Peyer's patch (tissue), 4 donors: Measurements from ENCODE around the gene DNAJB11.
"Not testable (repeated sequence)": the region's sequence is repeated elsewhere in the genome, so short reads cannot be mapped to it uniquely, and the experiment has no call there.

ENCODE experiments used
- CTCF ChIP-seq, 6 experiments: fragments of 450-650 bp in 4 of 6; fragments of 200-600 bp in 2 of 6; sonication (generic) in 1 of 6; IDR thresholded peaks; one replicate each; pipeline ENCODE4 v1.5.1; 2017 to 2019; ENCODE audit warnings: antibody characterized with exemption in 6 of 6, mild to moderate bottlenecking in 3 of 6, moderate library complexity in 1 of 6
- POLR2A ChIP-seq, 2 donors: fragments of 450-650 bp; IDR thresholded peaks; one replicate each; pipeline ENCODE4 v1.5.1; 2017; ENCODE audit warnings: antibody characterized with exemption in 2 of 2, mild to moderate bottlenecking in 2 of 2, moderate library complexity in 2 of 2

DNA sequence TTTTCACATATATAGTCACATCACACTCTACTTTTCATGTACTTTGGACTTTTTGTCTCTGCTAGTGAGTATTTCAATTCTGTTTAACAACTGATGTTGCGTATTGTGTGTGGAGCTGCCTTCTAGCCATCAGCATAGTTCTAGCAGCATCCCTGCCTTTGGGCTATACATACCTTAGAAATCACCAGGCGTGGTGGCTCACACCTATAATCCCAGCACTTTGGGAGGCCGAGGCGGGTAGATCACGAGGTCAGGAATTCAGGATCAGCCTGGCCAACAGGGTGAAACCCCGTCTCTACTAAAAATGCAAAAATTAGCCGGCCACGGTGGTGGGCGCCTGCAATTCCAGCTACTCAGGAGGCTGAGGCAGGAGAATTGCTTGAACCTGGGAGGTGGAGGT lies 15.7 kb downstream of the DNAJB11 start:
- TF ChIP-seq CTCF, POLR2A (IDR thresholded peaks at IDR 0.05): not testable (repeated sequence)
